K562 (cell line): Measurements from ENCODE around the gene CMTM1. TPM values are rescaled to one million over a fixed set of nuclear protein-coding genes. Genes with fewer than 3 reads are reported as not detected.
A peak's percentile ranks its signal among the peaks of the same experiment; 100 is the strongest.

Source experiments
- ATAC-seq: fragments of 200-7000 bp; cut with Tn5 transposase; 3 replicates; pipeline ENCODE4 v1.9.1; 2020; ENCODE audit warnings: moderate library complexity
- BruUV-seq: library from RNA; stranded (reverse); fragments of 400-500 nt; replicated peaks from 2 replicates; lab custom pipeline; 2021; lab: Mats Ljungman, UMichigan
- CTCF ChIA-PET: fragments of 300-600 bp; formaldehyde crosslinking; extraction: SDS; loops from one replicate; lab custom pipeline; 2021; ENCODE audit warnings: low intra/inter-chr PET ratio; lab: Yijun Ruan, JAX
- POLR2A ChIA-PET: fragments of 300-600, 350-650 bp; sonication (Branson Sonifier 250); formaldehyde crosslinking; extraction: SDS; loops from one replicate; lab custom pipeline; 2021; ENCODE audit warnings: antibody characterized with exemption, inconsistent platforms; lab: Yijun Ruan, JAX
- DNase-seq, 4 experiments: peaks; one replicate each; pipeline versions ENCODE4 v3.0.0 to v3.0.0-alpha.2; 2011 to 2018; ENCODE audit warnings: low spot score in 3 of 4, mixed read lengths in 3 of 4; ENCODE audit errors: extremely low read depth in 1 of 4
- FAIRE-seq: peaks from 2 replicates; lab custom pipeline; 2011; peaks lifted over from hg19 to GRCh38; lab: Jason Lieb, UNC
- H2AFZ ChIP-seq: 2 replicates; pipeline ENCODE4 v1.6.0; 2011; ENCODE audit warnings: low read depth, low read length, control low read depth, inconsistent platforms
- H3K27ac ChIP-seq: fragments of 200-600 bp; 3 replicates; pipeline ENCODE4 v1.8.0; 2011; ENCODE audit warnings: low read depth, mild to moderate bottlenecking, control low read depth, inconsistent platforms, low read length, moderate library complexity, mixed read lengths; ENCODE audit errors: extremely low read depth
- H3K27me3 ChIP-seq, 2 experiments: fragments of 300-600 bp in 1 of 2; 2 replicates in 1 of 2; 3 replicates in 1 of 2; pipeline versions ENCODE4 v1.6.0 to v1.8.0; 2011; ENCODE audit warnings: inconsistent platforms in 2 of 2, low read length in 2 of 2, mild to moderate bottlenecking in 1 of 2, mixed read lengths in 1 of 2, moderate library complexity in 1 of 2; ENCODE audit not compliant: control insufficient read depth in 2 of 2, insufficient read depth in 2 of 2
- H3K36me3 ChIP-seq: fragments of 300-600 bp; 3 replicates; pipeline ENCODE4 v1.8.0; 2011; ENCODE audit warnings: mild to moderate bottlenecking, low read length, inconsistent platforms; ENCODE audit not compliant: control insufficient read depth, insufficient read depth
- H3K4me1 ChIP-seq, 2 experiments: fragments of 200-600 bp in 1 of 2; replicated peaks in 1 of 2; 2 replicates in 1 of 2; 3 replicates in 1 of 2; pipeline versions ENCODE4 v1.5.1 to v1.8.0; 2011; ENCODE audit warnings: inconsistent platforms in 2 of 2, low read length in 2 of 2, mild to moderate bottlenecking in 1 of 2, mixed read lengths in 1 of 2, moderate library complexity in 1 of 2; ENCODE audit not compliant: control insufficient read depth in 2 of 2, insufficient read depth in 2 of 2
- H3K4me2 ChIP-seq: 2 replicates; pipeline ENCODE4 v1.6.1; 2011; ENCODE audit warnings: low read length, control low read depth, inconsistent platforms, mixed read lengths; ENCODE audit not compliant: insufficient read depth
- H3K4me3 ChIP-seq: fragments of 200-600 bp; sonication (generic), shearing (Covaris generic); 2 replicates; pipeline ENCODE4 v1.5.1; 2016; ENCODE audit warnings: control low read depth, inconsistent platforms
- H3K79me2 ChIP-seq: fragments of 200-600 bp; 3 replicates; pipeline ENCODE4 v1.8.0; 2011; ENCODE audit warnings: low read length, inconsistent platforms; ENCODE audit not compliant: control insufficient read depth, insufficient read depth
- H3K9ac ChIP-seq, 2 experiments: 2 replicates each; pipeline versions ENCODE4 v1.6.0 to v1.6.1; 2011; ENCODE audit warnings: low read depth in 2 of 2, low read length in 2 of 2, control low read depth in 1 of 2, inconsistent platforms in 1 of 2, mild to moderate bottlenecking in 1 of 2, mixed read lengths in 1 of 2; ENCODE audit not compliant: insufficient read depth in 1 of 2
- H3K9me1 ChIP-seq: one replicate; pipeline ENCODE4 v1.6.0; 2011; ENCODE audit warnings: inconsistent platforms, mild to moderate bottlenecking, low read length, moderate library complexity; ENCODE audit not compliant: control insufficient read depth, insufficient read depth
- H3K9me3 ChIP-seq: replicated peaks from 2 replicates; pipeline ENCODE4 v1.5.1; 2011; ENCODE audit warnings: low read depth, low read length, inconsistent platforms; ENCODE audit not compliant: control insufficient read depth, insufficient read depth
- H4K20me1 ChIP-seq: replicated peaks from 2 replicates; pipeline ENCODE4 v1.6.1; 2011; ENCODE audit warnings: low read length, inconsistent platforms, mixed read lengths; ENCODE audit not compliant: control insufficient read depth, insufficient read depth
- C11orf30 ChIP-seq: fragments of 450-650 bp; IDR thresholded peaks from 2 replicates; pipeline ENCODE4 v1.6.1; 2016; ENCODE audit warnings: low read depth, mild to moderate bottlenecking
- CREB5 ChIP-seq: fragments of 250-450 bp; sonication (Bioruptor Pico); IDR thresholded peaks from 2 replicates; pipeline ENCODE4 v1.5.0; 2020; ENCODE audit warnings: mild to moderate bottlenecking
- CSDE1 ChIP-seq, 2 experiments: fragments of 450-650 bp; IDR thresholded peaks; 2 replicates each; pipeline ENCODE4 v1.6.1; 2016; ENCODE audit warnings: mild to moderate bottlenecking in 1 of 2
- E2F4 ChIP-seq: sonication (generic); formaldehyde crosslinking; IDR thresholded peaks from 2 replicates; pipeline ENCODE4 v1.8.0; 2022; ENCODE audit warnings: mild to moderate bottlenecking, low read depth, missing genetic modification reagents
- GTF2F1 ChIP-seq: IDR thresholded peaks from 2 replicates; pipeline ENCODE4 v1.6.1; 2011; ENCODE audit warnings: low read depth, low read length, improper control_type of control experiment
- SOX6 ChIP-seq: fragments of 450-650 bp; IDR thresholded peaks from 2 replicates; pipeline ENCODE4 v1.6.1; 2014; ENCODE audit warnings: mild to moderate bottlenecking
- STAG1 ChIP-seq: sonication (generic); formaldehyde crosslinking; IDR thresholded peaks from 2 replicates; pipeline ENCODE4 v1.5.0; 2020; ENCODE audit warnings: missing genetic modification reagents, borderline replicate concordance
- ZFP91 ChIP-seq: sonication (generic); formaldehyde crosslinking; IDR thresholded peaks from 2 replicates; pipeline ENCODE4 v1.8.0; 2022; ENCODE audit warnings: mild to moderate bottlenecking, missing genetic modification reagents
- ZNF316 ChIP-seq: fragments of 450-650 bp; IDR thresholded peaks from 2 replicates; pipeline ENCODE4 v1.6.1; 2016
- ZNF764 ChIP-seq: fragments of 250-450 bp; sonication (Bioruptor Pico); IDR thresholded peaks from 2 replicates; pipeline ENCODE4 v1.4.0; 2020; ENCODE audit warnings: low read depth, mild to moderate bottlenecking, moderate library complexity
- WGBS: fragments of 100-300 bp; shearing (Covaris generic); methylation state at CpG from one replicate; pipeline ENCODE4 v1.1.6; 2016; ENCODE audit warnings: low coverage, mixed read lengths; ENCODE audit not compliant: insufficient coverage; ENCODE audit errors: missing lambda C conversion rate; 5-methylcytosine and 5-hydroxymethylcytosine counted together
- in situ Hi-C: fragments of 300-500 bp; cut with MboI; formaldehyde crosslinking; loops from 4 replicates; pipeline ENCODE4 v1.15.0; 2018; ENCODE audit warnings: inconsistent platforms, mixed read lengths
- intact Hi-C: fragments of 100-400 bp; cut with micrococcal nuclease; formaldehyde crosslinking; loops from 2 replicates; pipeline ENCODE4 v1.14.2; 2022
- polyA plus RNA-seq, 8 experiments: library from polyadenylated mRNA; depleted of rRNA in 4 of 8; stranded (reverse) in 5 of 8; unstranded in 3 of 8; fragments of >200 nt; fragmentation: Nextera tagmentation in 2 of 8; fragmentation: Illumina TruSeq in 1 of 8; extraction: Ambion mirVana in 2 of 8; extraction: Trizol in 1 of 8; gene quantifications; 2 replicates each; pipeline versions ENCODE4 v1.2.1 to v1.2.3, GENCODE V29; 2011 to 2014; ENCODE audit warnings: inconsistent platforms in 1 of 8, missing spikeins in 1 of 8
- total RNA-seq, 7 experiments: library from RNA; depleted of rRNA in 6 of 7; stranded (reverse); fragments of >200 nt in 6 of 7; fragmentation: Illumina TruSeq in 2 of 7; extraction: Trizol in 2 of 7; gene quantifications; 2 replicates each; pipeline versions ENCODE4 v1.2.1 to v1.2.3, GENCODE V29; 2011 to 2021; ENCODE audit warnings: low replicate concordance in 1 of 7

The CMTM1 gene
- total and polyA plus RNA-seq, 9 of the 15 experiments (the other 6 are each of a cell fraction or from before 2014, with no cell fraction given), result 0.25 to 2.6 (median 1.1) TPM; not detected in 2

- in situ Hi-C loops (no loop called here), intact Hi-C loops (no loop called here)
- Histone ChIP-seq H3K27ac (no peak overlapping the region), H2AFZ (no peak overlapping the region), H3K9me1 (no peaks in the 10 kb centered on the region), H3K4me1 (peaks cover 0 to 9% of the 10 kb centered on the region in 2 experiments; a peak in 2 of 5 replicates), H3K9me3 (no peaks in the 10 kb centered on the region), H3K27me3 (no peaks in the 10 kb centered on the region), H4K20me1 (no peaks in the 10 kb centered on the region), H3K4me2 (no peak overlapping the region), H3K9ac (no peak overlapping the region), H3K4me3 (no peak overlapping the region), H3K79me2 (no peaks in the 10 kb centered on the region), H3K36me3 (peaks cover 3% of the 10 kb centered on the region; the same call in 1 of the 3 replicates)
- POLR2A ChIA-PET, result interaction anchor here (0.6 to 1.1 kb wide), 2 partner anchors 9 to 19 kb away, joined by 3 to 6 read pairs; no protein-coding TSS in a partner anchor
- ATAC-seq, result no peak
- TF ChIP-seq SOX6, result no peak
- no peak for DNase-seq
- CTCF ChIA-PET, result no interaction called here
- no TSS peak for BruUV-seq
- WGBS, result 47% methylated on average over 5 of the region's 5 CpGs
- FAIRE-seq, result no peak
Measured at GRCh38 chr16:66538910-66539309, 27.3 kb upstream of the CMTM1 start.

GRCh38 chr16:66539623-66540469, 26.4 kb upstream of the CMTM1 start:
- Histone ChIP-seq H3K9me3 (no peaks in the 10 kb centered on the region), H3K4me2 (no peak overlapping the region), H2AFZ (no peak overlapping the region), H3K27ac (no peak overlapping the region), H3K27me3 (no peaks in the 10 kb centered on the region), H3K9me1 (no peaks in the 10 kb centered on the region), H3K79me2 (no peaks in the 10 kb centered on the region), H3K9ac (no peak overlapping the region), H3K36me3 (peaks cover 3% of the 10 kb centered on the region; the same call in 1 of the 3 replicates), H3K4me3 (no peak overlapping the region), H4K20me1 (no peaks in the 10 kb centered on the region), H3K4me1 (0 out of 5 replicates have a peak, but pooled peaks cover 0 to 1% of the 10 kb centered on the region in 2 experiments)
- DNase-seq, result no peak
- intact Hi-C loops, result no loop called here
- 76% methylated on average over 2 of the region's 3 CpGs for WGBS
- BruUV-seq, result no TSS peak
- ATAC-seq, result no peak
- CTCF ChIA-PET, result no interaction called here
- POLR2A ChIA-PET, result no interaction called here
- in situ Hi-C loops, result no loop called here
- no peak for FAIRE-seq
- peak; percentile 35; the same call in 1 of the 2 replicates for TF ChIP-seq C11orf30
- TF ChIP-seq E2F4, result no peak
- no peak for TF ChIP-seq CREB5 (CRISPR knock-in tag)
- TF ChIP-seq STAG1 (CRISPR knock-in tag), result no peak
- no peak for TF ChIP-seq ZNF764 (CRISPR knock-in tag)
- TF ChIP-seq ZNF316, result 0 out of 2 replicates have a peak, but pooled peaks have one; percentile 39
- no peak for TF ChIP-seq CSDE1 (IDR thresholded peaks at IDR 0.05)
- TF ChIP-seq ZFP91 (CRISPR knock-in tag), result no peak
- TF ChIP-seq GTF2F1, result no peak
